Activated CD8-positive, alpha-beta memory T cell treated with anti-CD3 and anti-CD28 coated beads, Interleukin-2, amount 50 U/mL, for 4 hours (primary cell): ENCODE results near the gene JADE3.
"Not testable (repeated sequence)": the region's sequence is repeated elsewhere in the genome, so short reads cannot be mapped to it uniquely, and the experiment has no call there.

Experiments used
- DNase-seq: peaks from one replicate; pipeline ENCODE4 v3.0.0-alpha.2; 2020

The JADE3 gene

DNA sequence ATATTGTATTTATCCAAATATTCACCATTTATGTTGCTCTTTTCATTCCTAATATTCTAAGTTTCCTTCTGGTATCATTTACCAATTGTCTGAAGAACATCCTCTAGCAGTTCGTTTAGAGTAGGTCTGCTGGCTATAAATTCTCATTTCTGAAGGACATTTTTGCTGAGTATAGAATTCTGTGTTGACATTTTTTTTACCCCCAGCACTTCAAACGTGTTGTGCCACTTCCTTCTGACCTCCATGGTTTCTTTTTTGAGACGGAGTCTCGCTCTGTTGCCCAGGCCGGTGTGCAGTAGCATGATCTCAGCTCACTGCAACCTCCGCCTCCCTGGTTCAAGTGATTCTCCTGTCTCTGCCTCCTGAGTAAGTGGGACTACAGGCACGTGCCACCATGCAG lies 26.4 kb downstream of the JADE3 start:
- no peak for DNase-seq

DNA sequence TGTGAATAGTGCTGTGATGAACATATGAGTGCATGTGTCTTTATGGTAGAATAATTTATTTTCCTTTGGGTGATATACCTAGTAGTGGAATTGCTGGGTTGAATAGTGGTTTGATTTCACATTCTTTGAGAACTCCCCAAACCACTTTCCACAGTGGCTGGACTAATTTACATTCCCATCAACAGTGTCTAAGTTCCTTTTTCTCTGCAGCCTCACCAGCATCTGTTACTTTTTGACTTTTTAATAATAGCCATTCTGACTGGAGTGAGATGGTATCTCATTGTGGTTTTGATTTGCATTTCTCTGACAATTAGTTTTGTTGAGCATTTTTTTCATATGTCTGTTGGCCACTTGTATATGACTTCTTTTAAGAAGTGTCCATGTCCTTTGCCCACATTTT lies 29.1 kb downstream of the JADE3 start:
- DNase-seq: no peak

DNA sequence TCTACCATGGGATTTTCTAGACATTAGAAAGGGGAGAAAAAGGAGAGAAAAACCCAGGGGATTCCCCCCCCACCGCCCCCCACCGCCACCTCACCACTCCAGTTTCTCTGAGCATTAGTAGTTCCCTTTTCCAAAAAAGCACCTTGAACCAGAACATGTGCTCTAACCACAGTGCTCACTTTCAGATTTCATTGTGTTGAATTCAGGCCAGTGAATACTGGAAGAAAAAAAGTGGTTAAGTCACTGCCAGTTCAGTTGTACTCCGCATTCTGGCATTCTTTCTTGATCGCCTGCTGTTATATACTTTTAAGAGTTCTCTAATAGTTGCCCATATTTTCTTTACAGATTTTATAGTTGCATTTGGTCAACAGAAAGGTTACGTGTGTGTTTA lies 40.9 kb downstream of the JADE3 start:
- no peak for DNase-seq

DNA sequence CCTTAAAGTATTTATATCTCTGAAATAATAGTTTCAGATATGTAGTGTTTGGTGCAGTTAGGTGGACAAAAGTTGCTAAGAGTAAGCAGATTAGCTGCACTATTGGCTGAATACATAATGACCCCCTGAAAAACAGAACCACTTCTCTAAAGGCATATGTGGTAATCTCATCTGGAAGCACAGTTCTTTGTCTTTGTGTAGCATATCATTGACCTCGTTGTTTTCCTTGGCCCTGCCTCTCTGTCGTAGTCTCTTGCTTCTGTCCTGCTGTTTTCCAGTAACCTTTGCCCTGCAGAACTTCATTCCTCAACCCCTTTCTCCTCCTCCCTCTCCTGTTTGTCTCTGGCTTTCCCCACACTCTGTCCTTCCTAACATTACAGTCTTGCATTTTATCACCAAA lies 41.4 kb downstream of the JADE3 start:
- no peak for DNase-seq

DNA sequence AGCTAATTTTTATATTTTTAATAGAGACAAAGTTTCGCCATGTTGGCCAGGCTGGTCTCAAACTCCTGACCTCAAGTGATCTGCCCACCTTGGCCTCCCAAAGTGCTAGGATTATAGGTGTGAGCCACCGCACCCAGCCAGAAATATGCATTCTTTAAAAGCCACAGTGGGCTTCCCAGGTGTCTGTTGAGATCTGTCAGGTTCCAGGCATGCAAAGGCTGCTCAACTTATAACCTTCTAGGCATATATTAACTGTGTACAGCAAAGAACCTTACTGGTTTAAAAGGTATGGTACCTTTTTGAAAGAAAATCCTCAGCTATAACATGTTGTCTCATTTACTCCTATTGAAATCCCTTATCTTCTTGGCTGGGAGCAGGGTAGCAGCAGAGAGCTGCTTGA lies 42.5 kb downstream of the JADE3 start:
- DNase-seq: no peak

DNA sequence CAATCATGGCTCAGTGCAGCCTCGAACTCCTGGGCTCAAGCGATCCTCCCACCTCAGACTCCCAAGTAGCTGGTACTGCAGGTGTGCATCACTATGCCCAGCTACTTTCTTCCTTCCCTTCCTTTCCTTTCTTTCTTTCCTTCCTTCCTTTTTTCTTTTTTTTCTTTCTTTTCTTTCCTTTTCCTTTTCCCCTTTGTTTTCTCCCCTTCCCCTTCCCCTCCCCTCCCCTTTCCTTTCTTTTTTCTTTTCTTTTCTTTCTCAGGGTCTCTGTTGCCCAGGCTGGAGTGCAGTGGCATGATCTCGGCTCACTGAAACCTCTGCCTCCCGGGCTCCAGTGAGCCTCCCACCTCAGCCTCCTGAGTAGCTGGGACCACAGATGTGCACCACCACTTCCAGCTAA lies 44.4 kb downstream of the JADE3 start:
- not testable (repeated sequence) for DNase-seq

DNA sequence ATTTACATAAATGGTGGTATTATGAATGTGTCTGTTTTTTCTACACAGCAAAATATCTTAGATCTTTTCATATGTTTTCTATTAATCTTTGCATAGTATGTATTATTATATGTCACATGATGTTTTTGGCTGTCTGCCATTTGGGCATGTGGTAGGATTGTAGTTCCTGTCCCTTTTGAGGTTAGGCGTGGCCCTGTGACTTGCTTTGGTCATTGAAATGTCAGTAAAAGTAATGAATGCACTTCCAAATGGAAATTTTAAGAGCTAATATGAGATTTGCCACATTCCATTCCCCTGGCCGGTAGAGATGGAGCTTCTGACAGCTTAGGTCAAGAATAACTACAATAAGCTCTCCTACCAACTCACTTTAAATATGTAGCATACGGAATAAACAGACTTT lies 45.1 kb downstream of the JADE3 start:
- no peak for DNase-seq

DNA sequence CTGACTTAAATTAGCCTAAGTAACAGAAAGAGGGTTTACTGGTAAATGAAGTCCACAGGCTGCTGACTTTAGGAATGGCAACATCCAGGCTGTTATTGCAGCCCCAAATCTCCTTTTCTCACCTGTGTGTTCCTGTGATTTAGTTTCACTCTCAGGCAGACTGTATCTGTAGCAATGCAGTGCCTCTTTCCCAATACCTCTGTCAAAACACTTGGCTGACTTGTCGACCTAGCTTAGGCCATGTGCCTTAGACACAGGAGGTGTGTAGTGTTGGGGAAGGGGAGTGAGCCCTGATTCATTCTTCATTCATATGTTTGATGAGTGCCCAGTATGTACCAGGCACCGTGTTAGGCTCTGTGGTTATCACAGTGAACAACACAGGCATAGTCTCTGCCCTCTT lies 46.9 kb downstream of the JADE3 start:
- DNase-seq: no peak

DNA sequence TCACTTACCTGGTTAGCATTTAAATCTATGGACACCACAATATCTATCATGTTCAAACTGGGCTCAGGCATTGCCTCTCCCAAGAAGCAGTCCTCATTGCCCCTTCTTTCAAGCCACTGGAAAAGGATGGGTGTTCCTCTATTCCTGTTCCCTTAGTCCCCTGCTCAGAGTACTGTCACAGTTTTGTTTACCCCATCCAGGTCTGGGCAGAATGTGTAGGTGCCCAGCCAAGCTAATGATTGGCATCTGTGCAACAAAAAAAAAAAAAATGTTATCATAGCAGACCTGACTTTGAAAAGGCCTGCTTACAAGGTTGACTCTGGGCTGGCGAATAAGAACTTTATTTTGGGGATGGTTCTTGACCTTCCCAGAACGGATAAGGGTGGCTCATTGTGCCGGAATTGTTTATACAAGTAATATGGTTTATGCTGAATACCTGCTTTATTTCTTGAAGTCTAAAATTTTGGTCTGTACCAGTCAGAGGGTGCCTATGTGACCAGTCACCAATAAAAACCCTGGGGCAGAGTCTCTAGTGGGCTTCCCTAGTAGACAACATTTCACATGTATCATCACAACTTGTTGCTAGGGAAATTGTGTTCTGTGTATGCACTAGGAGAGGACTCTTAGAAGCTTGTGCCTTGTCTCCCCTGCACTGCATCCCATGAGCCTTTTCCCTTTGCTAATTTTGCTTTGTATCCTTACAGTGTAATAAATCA lies 47.9 kb downstream of the JADE3 start:
- DNase-seq: no peak

DNA sequence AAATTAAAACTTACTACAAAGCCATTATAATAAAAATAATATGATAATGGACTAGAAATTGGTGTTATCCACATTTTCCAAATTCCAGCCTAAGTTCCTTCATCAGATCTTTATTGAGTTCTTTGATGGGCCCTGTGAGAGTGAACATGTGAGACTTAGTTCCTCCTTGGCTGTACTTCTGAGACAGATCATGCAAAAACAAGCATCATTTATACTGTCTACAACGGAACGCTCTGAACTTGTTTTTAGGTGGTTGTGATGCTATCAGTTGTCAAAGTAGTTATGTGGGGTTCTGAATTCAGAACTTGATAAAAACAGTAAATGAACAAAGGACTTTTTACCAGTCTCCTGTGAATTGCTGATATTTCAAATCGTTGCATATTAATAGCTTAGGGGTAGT lies 48.9 kb downstream of the JADE3 start:
- DNase-seq: no peak

DNA sequence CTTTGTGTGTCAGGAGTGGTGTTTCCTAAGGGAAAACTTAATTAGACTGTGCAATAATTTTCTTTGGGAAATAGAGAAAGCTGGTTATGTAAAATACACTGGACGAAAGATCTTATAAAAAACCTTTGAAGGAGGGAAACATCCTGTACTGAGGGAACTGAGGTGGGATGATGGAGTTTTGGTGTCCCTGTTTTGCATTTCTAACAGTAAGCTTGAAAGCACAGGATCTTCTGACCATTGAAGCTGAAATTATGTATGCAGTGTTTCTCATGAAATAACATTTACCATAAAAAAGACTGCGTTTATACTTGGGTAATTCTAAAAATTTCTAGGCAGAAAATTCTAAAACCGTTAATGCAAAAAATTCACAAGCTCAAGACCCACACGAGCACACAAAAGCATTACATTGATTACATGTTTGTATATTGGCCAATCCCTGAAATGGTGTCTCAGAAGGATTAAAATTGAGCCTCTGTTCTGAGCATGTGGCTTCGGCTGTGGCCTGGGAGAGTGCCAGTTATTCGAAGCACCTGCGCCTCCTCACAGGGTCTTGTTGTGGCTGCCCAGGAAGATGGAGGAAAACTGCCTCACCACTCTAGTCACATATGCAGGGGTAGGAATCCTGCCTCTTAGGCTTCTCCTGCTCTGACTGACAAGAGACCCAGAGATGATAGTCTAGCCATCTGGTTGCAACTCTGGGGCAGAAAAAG lies 49.5 kb downstream of the JADE3 start:
- no peak for DNase-seq

DNA sequence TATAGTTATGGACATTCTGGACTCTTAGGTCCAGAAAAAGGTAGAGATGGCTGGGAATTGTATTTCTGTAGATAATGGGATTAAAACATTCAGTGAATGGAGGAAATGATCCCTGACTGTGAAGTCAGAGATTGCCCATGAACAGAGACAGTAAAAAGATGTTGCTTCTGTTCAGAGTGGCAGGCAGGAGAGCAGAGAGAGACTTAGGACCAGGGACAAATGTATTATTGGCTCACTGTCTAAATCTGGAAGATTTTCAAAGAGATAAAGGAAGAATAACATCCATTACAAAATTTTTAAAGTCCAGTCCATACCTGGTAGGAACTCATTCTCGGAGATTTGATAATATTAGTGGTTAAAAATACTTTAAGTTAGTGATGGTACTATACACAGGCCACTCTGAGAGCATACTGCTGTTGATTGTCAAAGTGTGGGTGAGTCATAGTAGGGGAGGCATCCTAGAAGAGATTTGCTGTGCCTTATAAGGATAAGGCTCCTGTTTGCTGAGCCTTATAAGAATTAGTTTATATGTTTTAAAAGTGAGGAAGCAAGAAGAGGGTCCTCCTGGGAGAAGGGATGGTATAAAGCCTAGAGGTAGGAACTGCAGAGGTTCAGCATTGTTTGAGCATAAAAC lies 53.0 kb downstream of the JADE3 start:
- no peak for DNase-seq

DNA sequence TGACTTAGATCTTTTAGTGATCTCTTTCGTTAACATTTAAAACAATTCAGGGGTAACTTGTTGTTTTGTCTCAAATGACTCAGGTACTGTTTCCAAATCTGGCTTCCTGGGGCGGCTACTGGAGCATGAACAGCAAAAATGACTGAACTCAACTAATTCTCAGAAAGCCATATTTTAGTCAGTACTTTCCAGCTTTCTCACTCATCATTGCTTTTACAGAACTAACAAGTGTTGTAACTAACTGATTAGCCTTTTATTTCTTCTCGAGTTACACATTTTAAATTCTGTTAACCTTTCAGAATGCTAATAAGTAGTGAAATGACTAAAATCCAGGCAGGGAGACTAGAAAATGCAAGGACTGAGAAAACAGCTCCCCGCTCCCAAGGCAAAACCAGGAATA lies 55.3 kb downstream of the JADE3 start:
- DNase-seq: no peak

DNA sequence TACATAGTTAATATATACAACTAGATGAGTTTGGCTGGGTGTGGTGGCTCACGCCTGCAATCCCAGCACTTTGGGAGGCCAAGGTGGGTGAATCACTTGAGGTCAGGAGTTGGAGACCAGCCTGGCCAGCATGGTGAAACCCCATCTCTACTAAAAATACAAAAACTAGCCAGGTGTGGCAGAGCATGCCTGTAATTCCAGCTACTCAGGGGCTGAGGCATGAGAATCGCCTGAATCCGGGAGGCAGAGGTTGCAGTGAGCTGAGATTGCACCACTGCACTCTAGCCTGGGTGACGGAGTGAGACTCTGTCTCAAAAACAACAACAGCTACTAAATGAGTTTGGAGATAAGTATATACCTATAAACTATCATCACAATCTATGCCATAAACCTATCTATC lies 64.8 kb downstream of the JADE3 start:
- DNase-seq: not testable (repeated sequence)

DNA sequence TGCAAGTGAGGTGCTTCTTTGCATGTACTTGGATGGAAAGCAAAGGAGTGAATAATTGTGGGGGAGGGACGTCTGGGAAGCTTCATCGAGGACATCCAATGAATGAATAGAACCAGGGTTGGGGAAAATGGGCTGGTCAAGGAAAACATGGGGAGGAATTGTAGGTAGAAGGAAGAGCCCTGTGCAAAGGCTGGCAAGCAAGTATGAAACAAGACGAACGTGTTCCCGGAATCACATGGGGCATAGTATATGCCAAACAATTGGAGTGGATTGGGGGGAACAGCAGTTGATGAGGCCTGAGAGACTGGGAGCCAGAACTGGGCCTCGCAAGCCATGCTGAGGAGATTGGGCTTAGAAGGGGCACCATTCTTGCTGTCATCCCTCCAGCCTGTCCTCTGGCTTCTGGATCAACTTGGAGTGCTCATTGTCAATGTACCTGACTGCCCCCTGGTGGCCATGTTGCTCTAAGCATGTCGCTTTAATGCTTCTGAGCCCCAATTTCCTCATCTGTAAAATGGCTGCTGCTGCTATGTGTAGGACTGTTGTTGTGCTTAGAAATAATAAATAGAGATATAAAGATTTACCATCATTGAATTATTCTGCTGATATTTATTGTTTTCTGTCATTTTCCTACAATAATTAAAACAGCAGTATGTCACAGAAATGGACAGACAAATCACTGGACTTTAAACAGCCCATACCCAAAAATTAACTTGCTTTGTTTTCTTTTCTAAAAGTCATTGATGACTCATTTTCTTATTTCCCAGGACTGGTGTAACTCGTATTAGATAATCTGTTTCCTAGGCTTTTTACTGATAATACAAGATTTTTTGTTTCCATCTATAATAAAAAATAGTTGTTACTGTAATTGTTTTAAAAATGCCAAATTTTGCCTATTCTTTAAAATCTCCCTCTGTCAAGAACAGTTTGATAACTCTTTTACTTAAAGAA lies 66.4 kb downstream of the JADE3 start:
- peak; percentile 68 for DNase-seq

DNA sequence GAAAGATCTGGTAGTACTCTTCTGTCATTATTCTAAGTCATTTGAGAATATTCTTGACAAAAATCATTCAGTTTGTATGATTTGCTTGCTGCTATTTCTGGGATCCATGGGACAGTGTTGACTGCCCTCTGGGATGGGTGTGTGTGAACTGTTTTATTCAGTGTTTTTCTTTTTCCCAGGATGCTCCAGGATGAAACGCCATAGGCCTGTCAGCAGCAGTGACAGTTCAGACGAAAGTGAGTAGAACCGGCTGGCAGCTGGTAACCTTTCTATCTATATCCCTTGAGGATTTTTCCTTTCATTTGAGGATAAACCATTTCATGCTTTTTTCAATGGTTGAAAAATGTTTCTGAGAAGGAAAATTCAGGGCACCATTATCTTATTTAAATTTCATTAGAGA lies 72.5 kb downstream of the JADE3 start:
- no peak for DNase-seq

DNA sequence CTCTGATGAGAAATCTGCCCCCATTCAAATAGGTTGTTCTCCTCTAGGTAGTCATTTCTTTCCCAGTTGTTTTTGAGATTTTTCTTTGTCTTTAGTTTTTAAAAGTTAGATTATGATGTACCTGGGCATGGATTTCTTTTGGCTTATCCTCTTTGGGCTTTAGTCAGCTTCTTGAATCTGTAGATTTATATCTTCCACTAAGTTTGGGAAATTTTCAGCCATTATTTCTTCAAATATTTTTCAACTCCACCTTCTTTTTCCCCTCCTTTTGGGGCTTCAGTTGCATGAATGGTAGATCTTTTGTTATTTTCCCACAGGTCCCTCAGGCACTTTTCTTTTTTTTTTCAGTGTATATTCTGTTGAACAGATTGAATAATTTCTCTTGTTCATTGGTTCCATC lies 77.3 kb downstream of the JADE3 start:
- DNase-seq: no peak

DNA sequence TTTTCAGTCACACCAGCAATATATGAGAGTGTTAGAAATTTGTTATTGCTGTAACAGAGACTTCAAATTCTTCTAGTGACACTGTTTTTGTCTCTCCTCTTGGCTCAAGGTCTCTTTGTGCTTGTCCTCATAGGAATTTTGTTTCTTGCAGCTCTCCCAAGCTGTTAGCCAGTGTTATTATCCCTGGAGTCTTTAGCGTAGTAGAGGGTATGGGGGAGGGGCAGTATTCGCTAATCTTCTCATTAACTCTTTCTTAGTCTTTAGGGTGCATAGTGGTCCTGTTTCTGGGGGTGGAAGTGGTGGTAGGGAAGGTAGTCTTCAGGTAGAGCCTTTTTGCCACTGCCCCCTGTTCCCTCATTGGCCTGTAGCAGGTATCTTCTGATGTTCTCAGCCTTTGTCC lies 79.4 kb downstream of the JADE3 start:
- no peak for DNase-seq

DNA sequence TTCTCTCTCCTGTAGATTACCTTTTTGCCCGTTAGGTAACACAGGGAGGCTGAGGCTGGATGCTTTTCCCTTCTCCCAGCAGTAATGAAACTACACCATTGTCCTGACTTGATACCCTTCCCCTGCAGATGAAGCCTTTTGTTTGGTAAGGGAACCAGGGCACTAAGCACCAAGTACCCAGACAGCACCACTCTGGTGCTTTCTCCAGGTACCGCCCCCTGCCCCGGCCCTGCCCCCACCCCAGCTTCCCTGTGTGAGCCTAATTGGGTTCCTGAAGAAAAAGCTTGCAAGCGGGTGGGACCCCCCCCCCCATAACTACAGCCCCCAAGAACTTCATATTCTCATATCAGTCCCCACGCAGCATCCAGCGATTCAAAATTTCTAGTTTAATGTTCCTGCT lies 79.8 kb downstream of the JADE3 start:
- no peak for DNase-seq

DNA sequence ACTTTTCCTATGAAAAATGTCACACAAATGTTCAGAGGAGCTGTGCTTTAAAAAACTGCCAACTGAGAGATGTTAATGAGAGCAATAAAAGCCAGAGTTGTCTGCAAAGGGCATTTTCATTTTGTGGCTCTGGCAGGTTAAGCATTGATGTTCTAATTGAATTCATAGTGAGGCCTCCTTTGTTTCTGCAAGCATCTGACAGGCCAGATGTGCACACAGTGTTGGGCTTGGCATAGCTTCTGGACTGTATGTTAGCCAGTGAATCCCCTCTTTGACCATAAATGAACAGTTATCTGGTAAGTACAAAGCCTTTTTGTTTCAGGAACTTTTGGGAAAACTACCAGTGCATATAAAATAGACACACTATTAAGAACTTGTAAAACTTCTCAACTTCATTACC lies 81.9 kb downstream of the JADE3 start:
- DNase-seq: no peak

DNA sequence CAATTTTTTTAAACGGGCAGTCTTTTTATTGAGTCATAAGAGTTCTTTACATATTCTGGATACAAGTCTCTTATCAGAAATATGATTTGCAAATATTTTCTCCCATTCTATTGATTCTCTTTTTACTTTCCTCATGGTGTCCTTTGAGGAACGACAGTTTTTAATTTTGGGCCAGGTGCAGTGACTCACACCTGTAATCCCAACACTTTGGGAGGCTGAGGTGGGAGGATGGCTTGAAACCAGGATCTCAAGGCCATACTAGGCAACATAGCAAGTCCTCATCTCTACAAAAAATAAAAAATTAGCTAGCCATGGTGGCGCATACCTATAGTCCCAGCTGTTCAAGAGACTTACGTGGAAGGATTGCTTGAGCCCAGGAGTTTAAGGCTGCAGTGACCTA lies 99.9 kb downstream of the JADE3 start:
- DNase-seq: no peak

DNA sequence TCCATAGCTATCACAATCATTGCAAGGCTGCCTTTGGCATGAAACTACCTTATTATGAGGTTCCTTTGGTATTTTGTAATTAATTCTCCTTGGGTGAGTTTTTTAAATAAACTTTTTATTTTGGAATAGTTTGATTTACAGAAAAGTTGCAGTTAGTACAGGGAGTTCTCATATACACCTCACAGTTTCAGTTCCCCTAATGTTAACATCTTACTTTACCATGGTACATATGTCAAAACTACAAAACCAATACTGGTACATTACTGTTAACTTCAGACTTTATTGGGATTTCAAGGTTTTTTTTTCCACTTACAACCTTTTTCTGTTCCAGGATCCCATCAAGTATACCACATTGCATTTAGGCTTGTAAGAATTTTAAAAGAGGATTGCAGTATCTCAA lies 114.0 kb downstream of the JADE3 start:
- DNase-seq: no peak

DNA sequence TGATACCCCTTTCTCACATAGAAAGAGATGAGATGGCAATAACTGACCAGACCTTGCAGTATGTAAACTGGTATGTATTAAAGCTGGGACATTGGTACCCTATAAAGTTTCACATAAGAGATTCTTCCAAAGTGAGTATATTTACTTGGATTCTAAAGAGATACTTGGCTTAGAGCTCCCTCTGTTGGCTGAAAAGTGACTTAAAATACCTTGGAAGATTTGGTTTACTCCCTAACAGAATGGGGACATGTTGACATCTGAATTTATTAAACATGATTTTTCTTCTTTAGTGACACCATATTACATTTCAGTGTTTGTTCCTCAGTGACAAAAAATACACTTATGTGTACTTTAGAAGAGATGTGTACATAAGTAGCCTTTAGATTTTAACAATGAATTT lies 118.1 kb downstream of the JADE3 start:
- no peak for DNase-seq
